Measurements from ENCODE around the gene MBD1. TPM values are rescaled to one million over a fixed set of nuclear protein-coding genes. Genes with fewer than 3 reads are reported as not detected.

Gene MBD1, protein sequence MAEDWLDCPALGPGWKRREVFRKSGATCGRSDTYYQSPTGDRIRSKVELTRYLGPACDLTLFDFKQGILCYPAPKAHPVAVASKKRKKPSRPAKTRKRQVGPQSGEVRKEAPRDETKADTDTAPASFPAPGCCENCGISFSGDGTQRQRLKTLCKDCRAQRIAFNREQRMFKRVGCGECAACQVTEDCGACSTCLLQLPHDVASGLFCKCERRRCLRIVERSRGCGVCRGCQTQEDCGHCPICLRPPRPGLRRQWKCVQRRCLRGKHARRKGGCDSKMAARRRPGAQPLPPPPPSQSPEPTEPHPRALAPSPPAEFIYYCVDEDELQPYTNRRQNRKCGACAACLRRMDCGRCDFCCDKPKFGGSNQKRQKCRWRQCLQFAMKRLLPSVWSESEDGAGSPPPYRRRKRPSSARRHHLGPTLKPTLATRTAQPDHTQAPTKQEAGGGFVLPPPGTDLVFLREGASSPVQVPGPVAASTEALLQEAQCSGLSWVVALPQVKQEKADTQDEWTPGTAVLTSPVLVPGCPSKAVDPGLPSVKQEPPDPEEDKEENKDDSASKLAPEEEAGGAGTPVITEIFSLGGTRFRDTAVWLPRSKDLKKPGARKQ
- 65.2 and 70.8 TPM in 2 replicates for total RNA-seq (2021)
- percentile 75 among the genes with signal in this experiment for Bru-seq, nascent RNA
- percentile 84 among the genes with signal in this experiment for BruChase-seq, experiment 1, labeled RNA remaining after a 2-hour chase
- BruChase-seq, experiment 2, labeled RNA remaining after a 6-hour chase, result percentile 86 among the genes with signal in this experiment
- long read RNA-seq, full-length matches to known transcripts, result 17 of 62 reads
- long read RNA-seq, partial matches to known transcripts, result 6 of 62 reads
- long read RNA-seq, other reads (novel, unspliced or antisense), result 39 of 62 reads

DNA sequence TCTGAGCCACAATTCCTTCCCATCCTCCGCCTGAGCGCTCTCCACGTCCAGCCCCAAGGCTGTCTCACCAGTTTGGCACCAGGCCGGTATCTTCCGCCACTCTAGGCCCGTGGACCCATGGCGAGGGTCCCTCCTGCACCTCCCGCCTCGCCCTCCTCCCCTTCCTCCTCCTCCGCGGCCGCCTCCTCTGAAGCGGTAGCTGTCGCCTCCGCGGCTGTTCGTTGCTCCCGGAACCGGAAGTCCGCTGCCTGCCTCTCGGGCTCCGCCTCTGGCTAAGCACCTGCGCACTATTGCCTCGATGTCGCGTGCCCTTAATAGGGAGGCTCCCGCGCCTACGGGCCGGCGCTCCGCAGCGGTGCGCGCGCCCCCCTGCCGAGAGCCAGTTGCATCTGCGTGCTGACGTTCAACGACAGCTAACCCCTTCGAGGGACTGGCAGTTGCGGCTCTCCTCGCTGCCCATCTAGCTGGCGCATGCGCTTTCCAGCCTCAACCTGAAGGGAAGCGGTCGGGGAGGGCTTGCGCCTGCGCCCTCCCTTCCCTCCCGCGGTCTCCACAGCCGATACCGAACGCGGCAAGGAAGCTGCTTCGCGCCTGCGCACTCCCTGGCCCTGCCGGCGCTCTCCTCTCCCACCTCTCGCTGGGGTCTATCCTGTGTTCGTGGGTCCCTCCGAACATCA lies at the start of gene MBD1:
Gene MBD1, minus strand, starts transcription at position 229 of the 677 bp plus-strand sequence. CDS start 1,531 bp downstream, outside the sequence.
- Histone ChIP-seq H3K4me1 (ENCODE audit: insufficient read depth, low read length, poor library complexity, severe bottlenecking) (peaks cover 15% of the 10 kb centered on the region), H3K27me3 (replicated peaks; ENCODE audit: insufficient read depth, low read depth, low read length, poor library complexity) (no peaks in the 10 kb centered on the region), H3K27ac (ENCODE audit: low read depth, low read length, poor library complexity, severe bottlenecking) (peak within 1 kb of the TSS; percentile 86), H3K36me3 (ENCODE audit: insufficient read depth, low read length, poor library complexity, severe bottlenecking) (peaks cover 41% of the 10 kb centered on the region), H3K9me3 (ENCODE audit: low read depth, low read length, poor library complexity, severe bottlenecking) (no peaks in the 10 kb centered on the region), H3K4me3 (ENCODE audit: low read depth, low read length, poor library complexity, severe bottlenecking) (peak within 1 kb of the TSS; percentile 91)
- ChIA-PET CTCF (interaction anchor here (0.6 to 1.2 kb wide), 2 partner anchors 77 to 95 kb away, joined by 3 to 4 read pairs; no protein-coding TSS in a partner anchor), POLR2A (ENCODE audit: low non-redundant PET) (no interaction called here)
- intact Hi-C loops (cut with micrococcal nuclease; ENCODE audit: unreplicated experiment), result no loop called here
- peak; percentile 97 for DNase-seq (ENCODE audit: low spot score)
- BruUV-seq (replicated peaks), result no TSS peak
- TF ChIP-seq EZH2 (IDR thresholded peaks at IDR 0.05; ENCODE audit: borderline replicate concordance, low read depth, low read length, poor library complexity, severe bottlenecking) (no peak), CTCF (conservative IDR thresholded peaks at IDR 0.05; ENCODE audit: low read depth, low read length) (no peak)

- DNase-seq (ENCODE audit: low spot score), result no peak
- Histone ChIP-seq H3K27me3 (replicated peaks; ENCODE audit: insufficient read depth, low read depth, low read length, poor library complexity) (peaks cover 6% of the 10 kb centered on the region), H3K4me1 (ENCODE audit: insufficient read depth, low read length, poor library complexity, severe bottlenecking) (no peaks in the 10 kb centered on the region), H3K27ac (ENCODE audit: low read depth, low read length, poor library complexity, severe bottlenecking) (no peak overlapping the region), H3K4me3 (ENCODE audit: low read depth, low read length, poor library complexity, severe bottlenecking) (no peak overlapping the region), H3K36me3 (ENCODE audit: insufficient read depth, low read length, poor library complexity, severe bottlenecking) (no peaks in the 10 kb centered on the region), H3K9me3 (ENCODE audit: low read depth, low read length, poor library complexity, severe bottlenecking) (no peaks in the 10 kb centered on the region)
- TF ChIP-seq CTCF (conservative IDR thresholded peaks at IDR 0.05; ENCODE audit: low read depth, low read length), result no peak
- TF ChIP-seq EZH2 (IDR thresholded peaks at IDR 0.05; ENCODE audit: borderline replicate concordance, low read depth, low read length, poor library complexity, severe bottlenecking), result no peak
- intact Hi-C loops (cut with micrococcal nuclease; ENCODE audit: unreplicated experiment), result no loop called here
- no TSS peak for BruUV-seq (replicated peaks)
- POLR2A ChIA-PET (ENCODE audit: low non-redundant PET), result no interaction called here
- CTCF ChIA-PET, result no interaction called here
Measured at GRCh38 chr18:50330176-50330575, 48.9 kb upstream of the MBD1 start.

DNA sequence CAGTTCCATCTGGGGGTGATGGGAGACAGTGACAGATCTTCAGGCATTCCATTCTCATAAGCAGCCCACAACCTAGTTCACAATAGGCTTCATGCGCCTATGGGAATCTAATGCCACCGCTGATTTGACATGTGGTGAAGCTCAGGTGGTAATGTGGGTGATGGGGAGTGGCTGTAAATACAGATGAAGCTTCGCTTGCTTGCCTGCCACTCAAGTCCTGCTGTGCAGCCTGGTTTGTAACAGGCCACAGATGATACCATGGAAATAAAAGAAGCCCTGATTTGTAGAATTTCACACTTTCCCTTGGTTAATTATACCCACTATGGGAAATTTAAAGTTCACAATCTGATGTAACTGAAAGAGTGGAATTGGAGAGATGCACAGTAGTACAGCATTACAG lies 46.7 kb upstream of the MBD1 start:
- no peak for TF ChIP-seq EZH2 (IDR thresholded peaks at IDR 0.05; ENCODE audit: borderline replicate concordance, low read depth, low read length, poor library complexity, severe bottlenecking)
- TF ChIP-seq CTCF (conservative IDR thresholded peaks at IDR 0.05; ENCODE audit: low read depth, low read length), result no peak
- CTCF ChIA-PET, result no interaction called here
- Histone ChIP-seq H3K4me1 (ENCODE audit: insufficient read depth, low read length, poor library complexity, severe bottlenecking) (no peaks in the 10 kb centered on the region), H3K27me3 (replicated peaks; ENCODE audit: insufficient read depth, low read depth, low read length, poor library complexity) (peaks cover 13% of the 10 kb centered on the region), H3K4me3 (ENCODE audit: low read depth, low read length, poor library complexity, severe bottlenecking) (no peak overlapping the region), H3K27ac (ENCODE audit: low read depth, low read length, poor library complexity, severe bottlenecking) (no peak overlapping the region), H3K9me3 (ENCODE audit: low read depth, low read length, poor library complexity, severe bottlenecking) (no peaks in the 10 kb centered on the region), H3K36me3 (ENCODE audit: insufficient read depth, low read length, poor library complexity, severe bottlenecking) (no peaks in the 10 kb centered on the region)
- DNase-seq (ENCODE audit: low spot score), result no peak
- intact Hi-C loops (cut with micrococcal nuclease; ENCODE audit: unreplicated experiment), result no loop called here
- BruUV-seq (replicated peaks), result no TSS peak
- POLR2A ChIA-PET (ENCODE audit: low non-redundant PET), result no interaction called here

Measured in A673 (cell line).